CD8-positive, alpha-beta memory T cell (primary cell): Measurements from ENCODE around the gene SLIT1. TPM values are rescaled to one million over a fixed set of nuclear protein-coding genes. Genes with fewer than 3 reads are reported as not detected.
A peak's percentile ranks its signal among the peaks of the same experiment; 100 is the strongest.

Source experiments
- CTCF ChIA-PET: fragments of 350-600 bp; sonication (Branson Sonifier 250); formaldehyde crosslinking; loops from one replicate; lab custom pipeline; 2021; ENCODE audit warnings: antibody characterized with exemption; lab: Charles Lee
- POLR2A ChIA-PET: fragments of 350-600 bp; sonication (Branson Sonifier 250); formaldehyde crosslinking; loops from one replicate; lab custom pipeline; 2021; ENCODE audit warnings: antibody characterized with exemption; lab: Charles Lee
- DNase-seq, 5 donors: peaks; one replicate each; pipeline versions ENCODE4 v3.0.0 to v3.0.0-alpha.2; 2020 to 2022; ENCODE audit warnings: mixed read lengths in 1 of 5
- H3K27ac ChIP-seq: one replicate; pipeline ENCODE4 v1.7.0; 2013; ENCODE audit warnings: low read depth, mild to moderate bottlenecking, low read length, moderate library complexity
- H3K27me3 ChIP-seq: 2 replicates; pipeline ENCODE4 v1.7.0; 2013; ENCODE audit warnings: low read length, mild to moderate bottlenecking; ENCODE audit not compliant: insufficient read depth, poor library complexity, severe bottlenecking
- H3K36me3 ChIP-seq: 2 replicates; pipeline ENCODE4 v1.7.0; 2013; ENCODE audit warnings: mild to moderate bottlenecking, low read length, moderate library complexity; ENCODE audit not compliant: insufficient read depth
- H3K4me1 ChIP-seq: 2 replicates; pipeline ENCODE4 v1.7.0; 2013; ENCODE audit warnings: mild to moderate bottlenecking, low read length, moderate library complexity; ENCODE audit not compliant: insufficient read depth
- H3K4me3 ChIP-seq: 2 replicates; pipeline ENCODE4 v1.7.0; 2013; ENCODE audit warnings: mild to moderate bottlenecking, low read length
- H3K9me3 ChIP-seq: 2 replicates; pipeline ENCODE4 v1.7.0; 2013; ENCODE audit warnings: mild to moderate bottlenecking, low read length
- H3K27ac Mint-ChIP-seq, 8 donors: one replicate each; pipeline ENCODE4 v1.8.0; 2020 to 2021; ENCODE audit warnings: mixed read lengths in 8 of 8, mild to moderate bottlenecking in 6 of 8, inconsistent platforms in 3 of 8, moderate library complexity in 3 of 8
- H3K27me3 Mint-ChIP-seq, 2 donors: one replicate each; pipeline ENCODE4 v1.8.0; 2020 to 2021; ENCODE audit warnings: mixed read lengths in 2 of 2, mild to moderate bottlenecking in 1 of 2, moderate library complexity in 1 of 2
- H3K36me3 Mint-ChIP-seq, 3 donors: one replicate each; pipeline ENCODE4 v1.8.0; 2020 to 2021; ENCODE audit warnings: mixed read lengths in 3 of 3, inconsistent platforms in 1 of 3, mild to moderate bottlenecking in 1 of 3
- H3K4me1 Mint-ChIP-seq, 3 donors: one replicate each; pipeline ENCODE4 v1.8.0; 2020 to 2021; ENCODE audit warnings: mixed read lengths in 3 of 3, inconsistent platforms in 1 of 3, mild to moderate bottlenecking in 1 of 3
- H3K4me3 Mint-ChIP-seq, 7 donors: one replicate each; pipeline ENCODE4 v1.8.0; 2020 to 2021; ENCODE audit warnings: mixed read lengths in 7 of 7, mild to moderate bottlenecking in 6 of 7, moderate library complexity in 4 of 7, inconsistent platforms in 2 of 7
- H3K9me3 Mint-ChIP-seq, 5 donors: one replicate each; pipeline ENCODE4 v1.8.0; 2020 to 2022; ENCODE audit warnings: mixed read lengths in 5 of 5, mild to moderate bottlenecking in 3 of 5, moderate library complexity in 2 of 5, inconsistent platforms in 1 of 5
- polyA plus RNA-seq: library from polyadenylated mRNA; unstranded; fragments of 300-500 nt; fragmentation: Illumina TruSeq; gene quantifications from one replicate; pipeline ENCODE4 v1.2.3, GENCODE V29; 2021
- total RNA-seq, 2 experiments: library from RNA; stranded (reverse); gene quantifications; one replicate each; pipeline ENCODE4 v1.2.3, GENCODE V29; 2021

The SLIT1 gene
- total and polyA plus RNA-seq, 3 experiments from 2014 or later: 0.06 to 0.20 TPM; not detected in 1

DNA sequence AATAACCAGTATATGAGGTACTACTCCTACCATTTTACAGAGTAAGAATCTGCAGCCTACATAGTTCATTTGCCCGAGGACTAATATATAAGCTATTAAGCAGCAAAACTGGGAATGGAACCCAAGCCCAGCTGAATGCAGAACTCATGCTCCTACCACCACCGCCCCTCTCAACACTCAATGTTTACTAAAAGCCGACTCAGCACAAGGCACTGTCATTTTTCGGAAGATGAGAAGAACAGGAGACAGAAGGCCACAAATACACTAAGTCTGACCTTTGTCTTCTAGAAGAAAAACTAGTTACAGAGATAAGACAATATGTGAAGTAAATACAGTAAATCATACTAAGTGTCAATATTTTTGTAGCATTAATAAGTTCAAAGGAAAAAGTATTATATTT lies 40.6 kb upstream of the SLIT1 start:
- CTCF ChIA-PET: interaction anchor here (1.8 kb wide), 1 partner anchor 16 kb away, joined by 6 read pairs; no protein-coding TSS in a partner anchor
- POLR2A ChIA-PET: no interaction called here
- no peak for DNase-seq
- Histone ChIP-seq H3K4me3 (no peak overlapping the region), H3K4me1 (no peaks in the 10 kb centered on the region), H3K27ac (no peak overlapping the region), H3K9me3 (no peaks in the 10 kb centered on the region), H3K36me3 (peaks cover 14% of the 10 kb centered on the region), H3K27me3 (no peaks in the 10 kb centered on the region)
- H3K4me3 Mint-ChIP-seq: no peak overlapping the region
- no peak overlapping the region for H3K27ac Mint-ChIP-seq
- no peaks in the 10 kb centered on the region for H3K27me3 Mint-ChIP-seq
- peaks cover 0 to 8% (median 0%) of the 10 kb centered on the region in 3 donors for H3K4me1 Mint-ChIP-seq
- H3K9me3 Mint-ChIP-seq: no peaks in the 10 kb centered on the region
- H3K36me3 Mint-ChIP-seq: peaks cover 2 to 76% (median 39%) of the 10 kb centered on the region in 3 donors

DNA sequence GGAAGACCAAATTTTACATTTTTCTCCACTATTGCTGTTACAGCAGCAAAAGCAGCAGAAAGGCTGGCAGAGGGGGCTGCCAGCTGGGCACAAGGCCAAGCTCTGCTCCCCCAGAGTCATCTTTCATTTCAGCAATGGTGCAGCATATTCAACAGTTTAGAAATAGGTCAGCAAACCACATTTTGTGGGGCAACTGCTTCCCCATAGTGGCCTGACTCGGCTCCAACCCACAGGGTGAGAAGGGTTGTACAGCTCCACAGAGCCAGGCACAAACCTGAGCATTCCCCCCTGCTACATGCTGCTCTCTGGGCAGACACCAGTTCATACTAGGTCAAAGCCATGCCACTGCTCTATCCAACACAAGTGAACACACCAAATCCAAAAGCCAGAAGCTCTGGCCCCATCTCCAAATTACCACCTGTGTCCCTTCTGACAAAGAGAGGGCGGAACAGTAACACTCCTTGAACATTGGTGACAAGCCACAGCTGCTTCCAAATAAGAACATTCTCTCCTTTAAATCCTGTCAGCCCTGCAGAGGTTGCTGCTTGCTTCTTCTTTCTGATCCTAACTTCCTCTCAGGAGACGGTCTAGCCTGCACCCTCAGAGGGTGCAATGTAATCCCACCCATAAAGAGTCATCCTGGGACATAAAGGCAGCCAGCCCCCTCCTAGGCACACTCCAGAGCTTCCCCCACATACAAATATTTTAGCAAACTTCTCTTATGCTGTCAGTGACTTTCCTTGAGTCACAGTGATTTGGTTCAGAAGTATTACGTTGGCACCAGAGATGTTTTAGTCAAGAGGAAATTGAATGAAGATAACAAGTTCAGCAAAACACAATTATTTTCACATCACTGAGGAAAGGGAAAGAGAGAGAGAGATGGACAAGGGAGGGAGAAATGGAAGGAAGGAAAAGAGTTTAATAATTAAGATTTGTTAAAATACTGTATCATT lies 39.0 kb upstream of the SLIT1 start:
- Histone ChIP-seq H3K27ac (no peak overlapping the region), H3K9me3 (no peaks in the 10 kb centered on the region), H3K4me3 (no peak overlapping the region), H3K36me3 (peaks cover 14% of the 10 kb centered on the region), H3K27me3 (no peaks in the 10 kb centered on the region), H3K4me1 (no peaks in the 10 kb centered on the region)
- Mint-ChIP-seq H3K4me3 (no peak overlapping the region), H3K4me1 (peaks cover 0 to 8% (median 0%) of the 10 kb centered on the region in 3 donors), H3K27me3 (no peaks in the 10 kb centered on the region), H3K27ac (peak overlapping the region in 4 of 8 donors; percentile 9 to 64 (median 16)), H3K36me3 (peaks cover 0 to 72% (median 41%) of the 10 kb centered on the region in 3 donors), H3K9me3 (no peaks in the 10 kb centered on the region)
- DNase-seq: no peak
- CTCF ChIA-PET: interaction anchor here (1.2 to 3.0 kb wide), 3 partner anchors 12 to 152 kb away, joined by 3 to 12 read pairs (median 4); no protein-coding TSS in a partner anchor
- POLR2A ChIA-PET: no interaction called here

- ChIA-PET POLR2A (no interaction called here), CTCF (interaction anchor here (5.3 kb wide), 1 partner anchor 12 kb away, joined by 33 read pairs; no protein-coding TSS in a partner anchor)
- DNase-seq: no peak
- no peaks in the 10 kb centered on the region for H3K4me1 ChIP-seq
- H3K36me3 ChIP-seq: no peaks in the 10 kb centered on the region
- Mint-ChIP-seq H3K27ac (peak overlapping the region in 1 of 8 donors; percentile 43), H3K36me3 (peaks cover 2 to 51% (median 25%) of the 10 kb centered on the region in 3 donors), H3K4me1 (peaks cover 4 to 11% (median 5%) of the 10 kb centered on the region in 3 donors), H3K4me3 (no peak overlapping the region), H3K9me3 (no peaks in the 10 kb centered on the region), H3K27me3 (no peaks in the 10 kb centered on the region)
- no peak overlapping the region for H3K4me3 ChIP-seq
- no peaks in the 10 kb centered on the region for H3K27me3 ChIP-seq
- no peaks in the 10 kb centered on the region for H3K9me3 ChIP-seq
- no peak overlapping the region for H3K27ac ChIP-seq
Observed at GRCh38 chr10:97222326-97222961, 36.7 kb upstream of the SLIT1 start.

DNA sequence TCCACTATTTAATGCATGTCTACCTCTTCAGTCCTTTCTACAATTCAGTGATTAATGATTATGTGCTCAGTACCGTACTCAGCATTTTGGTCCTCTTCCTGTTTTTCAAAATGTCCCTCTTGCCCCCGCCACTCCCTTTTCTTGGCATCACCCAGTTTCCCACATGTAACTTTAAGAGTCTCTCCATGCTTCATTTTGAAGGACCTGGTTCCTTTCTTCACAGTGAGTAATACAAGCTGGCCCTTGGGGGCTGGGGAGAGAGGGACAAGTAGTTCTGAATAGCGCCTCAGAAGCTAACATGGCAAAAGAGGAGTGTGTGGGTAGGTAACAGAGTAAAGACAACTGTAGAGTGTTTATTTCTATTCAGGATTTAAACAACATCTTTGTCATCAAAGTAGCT lies 34.6 kb upstream of the SLIT1 start:
- POLR2A ChIA-PET: no interaction called here
- H3K9me3 Mint-ChIP-seq: no peaks in the 10 kb centered on the region
- H3K27ac Mint-ChIP-seq: peak overlapping the region in 2 of 8 donors; percentile 27 to 90
- no peak overlapping the region for H3K4me3 Mint-ChIP-seq
- CTCF ChIA-PET: interaction anchor here (1.5 to 5.3 kb wide), 3 partner anchors 10 to 147 kb away, joined by 3 to 33 read pairs (median 5); no protein-coding TSS in a partner anchor
- Histone ChIP-seq H3K27me3 (no peaks in the 10 kb centered on the region), H3K36me3 (no peaks in the 10 kb centered on the region), H3K4me3 (no peak overlapping the region), H3K4me1 (no peaks in the 10 kb centered on the region), H3K9me3 (no peaks in the 10 kb centered on the region), H3K27ac (no peak overlapping the region)
- H3K27me3 Mint-ChIP-seq: no peaks in the 10 kb centered on the region
- no peak for DNase-seq
- peaks cover 2 to 31% (median 19%) of the 10 kb centered on the region in 3 donors for H3K36me3 Mint-ChIP-seq
- H3K4me1 Mint-ChIP-seq: peaks cover 4 to 11% (median 5%) of the 10 kb centered on the region in 3 donors

- no peaks in the 10 kb centered on the region for H3K4me1 ChIP-seq
- H3K4me3 ChIP-seq: no peak overlapping the region
- H3K27ac ChIP-seq: no peak overlapping the region
- no peaks in the 10 kb centered on the region for H3K36me3 ChIP-seq
- no peak for DNase-seq
- no peaks in the 10 kb centered on the region for H3K9me3 Mint-ChIP-seq
- H3K27me3 Mint-ChIP-seq: no peaks in the 10 kb centered on the region
- H3K36me3 Mint-ChIP-seq: peaks cover 2 to 13% (median 6%) of the 10 kb centered on the region in 3 donors
- peaks cover 3 to 5% (median 4%) of the 10 kb centered on the region in 3 donors for H3K4me1 Mint-ChIP-seq
- POLR2A ChIA-PET: no interaction called here
- no peaks in the 10 kb centered on the region for H3K9me3 ChIP-seq
- CTCF ChIA-PET: interaction anchor here (0.6 to 5.3 kb wide), 4 partner anchors 7 to 180 kb away, joined by 3 to 33 read pairs (median 6); no protein-coding TSS in a partner anchor
- no peaks in the 10 kb centered on the region for H3K27me3 ChIP-seq
- H3K27ac Mint-ChIP-seq: peak overlapping the region in 1 of 8 donors; percentile 18
- no peak overlapping the region for H3K4me3 Mint-ChIP-seq
Observed at GRCh38 chr10:97217299-97217698, 31.5 kb upstream of the SLIT1 start.

GRCh38 chr10:97215619-97216260 lies 30.0 kb upstream of the SLIT1 start:
- H3K27ac ChIP-seq: no peak overlapping the region
- ChIA-PET CTCF (interaction anchor here (2.9 kb wide), 1 partner anchor 19 kb away, joined by 8 read pairs; no protein-coding TSS in a partner anchor), POLR2A (no interaction called here)
- Mint-ChIP-seq H3K27me3 (no peaks in the 10 kb centered on the region), H3K4me1 (peaks cover 3 to 5% (median 4%) of the 10 kb centered on the region in 3 donors), H3K27ac (no peak overlapping the region), H3K4me3 (no peak overlapping the region), H3K36me3 (peaks cover 2 to 6% (median 5%) of the 10 kb centered on the region in 3 donors), H3K9me3 (no peaks in the 10 kb centered on the region)
- no peak for DNase-seq
- H3K4me1 ChIP-seq: no peaks in the 10 kb centered on the region
- no peaks in the 10 kb centered on the region for H3K27me3 ChIP-seq
- H3K36me3 ChIP-seq: no peaks in the 10 kb centered on the region
- no peak overlapping the region for H3K4me3 ChIP-seq
- H3K9me3 ChIP-seq: no peaks in the 10 kb centered on the region

- no peaks in the 10 kb centered on the region for H3K27me3 Mint-ChIP-seq
- peaks cover 0 to 1% (median 0%) of the 10 kb centered on the region in 3 donors for H3K36me3 Mint-ChIP-seq
- H3K27ac Mint-ChIP-seq: peak overlapping the region in 1 of 8 donors; percentile 30
- POLR2A ChIA-PET: no interaction called here
- CTCF ChIA-PET: interaction anchor here (2.9 to 12.5 kb wide), 3 partner anchors 6 to 139 kb away, joined by 8 to 209 read pairs (median 33); no protein-coding TSS in a partner anchor
- DNase-seq: no peak
- no peaks in the 10 kb centered on the region for H3K9me3 Mint-ChIP-seq
- H3K4me1 Mint-ChIP-seq: peaks cover 2 to 5% (median 4%) of the 10 kb centered on the region in 3 donors
- H3K4me3 ChIP-seq: no peak overlapping the region
- no peaks in the 10 kb centered on the region for H3K4me1 ChIP-seq
- no peaks in the 10 kb centered on the region for H3K9me3 ChIP-seq
- H3K36me3 ChIP-seq: no peaks in the 10 kb centered on the region
- no peaks in the 10 kb centered on the region for H3K27me3 ChIP-seq
- no peak overlapping the region for H3K27ac ChIP-seq
- H3K4me3 Mint-ChIP-seq: no peak overlapping the region
Observed at GRCh38 chr10:97213431-97213830, 27.7 kb upstream of the SLIT1 start.
